Stomach (tissue), 9 donors: ENCODE results near the gene IRF4. TPM values are rescaled to one million over a fixed set of nuclear protein-coding genes. Genes with fewer than 3 reads are reported as not detected.

Experiments
- DNase-seq, 2 donors: peaks; one replicate each; pipeline versions ENCODE4 v3.0.0 to v3.0.0-alpha.2; 2013 to 2019
- H3K27ac ChIP-seq, 5 donors: fragments of 200-600 bp in 4 of 5; sonication (generic) in 4 of 5; one replicate each; pipeline ENCODE4 v1.5.1; 2013 to 2019; ENCODE audit warnings: mild to moderate bottlenecking in 1 of 5, moderate library complexity in 1 of 5
- H3K27me3 ChIP-seq, 3 donors: fragments of 200-600 bp; sonication (generic); one replicate each; pipeline ENCODE4 v1.5.1; 2017 to 2019; ENCODE audit warnings: mixed run types in 1 of 3
- H3K36me3 ChIP-seq, 4 donors: fragments of 200-600 bp; sonication (generic); 1 replicate in 3 of 4; 2 replicates in 1 of 4; pipeline ENCODE4 v1.5.1; 2016 to 2019
- H3K4me1 ChIP-seq, 4 donors: fragments of 200-600 bp; sonication (generic); one replicate each; pipeline ENCODE4 v1.5.1; 2016 to 2019
- H3K4me3 ChIP-seq, 4 donors: fragments of 200-600 bp; sonication (generic) in 3 of 4; one replicate each; pipeline ENCODE4 v1.5.1; 2016 to 2019; ENCODE audit warnings: mild to moderate bottlenecking in 1 of 4
- H3K9me3 ChIP-seq, 4 donors: fragments of 200-600 bp; sonication (generic); one replicate each; pipeline ENCODE4 v1.5.1; 2016 to 2019
- CTCF ChIP-seq, 7 experiments: fragments of 450-650 bp in 4 of 7; fragments of 200-600 bp in 3 of 7; sonication (generic) in 3 of 7; IDR thresholded peaks; one replicate each; pipeline ENCODE4 v1.5.1; 2016 to 2019; ENCODE audit warnings: antibody characterized with exemption in 7 of 7, control low read depth in 2 of 7, mild to moderate bottlenecking in 1 of 7
- EP300 ChIP-seq: sonication (generic); formaldehyde crosslinking; IDR thresholded peaks from one replicate; pipeline ENCODE4 v1.6.1; 2017; ENCODE audit warnings: antibody characterized with exemption
- POLR2A ChIP-seq, 4 donors: fragments of 450-650 bp; IDR thresholded peaks; one replicate each; pipeline ENCODE4 v1.6.1; 2016; ENCODE audit warnings: antibody characterized with exemption in 4 of 4, control low read depth in 2 of 4, mild to moderate bottlenecking in 1 of 4, moderate library complexity in 1 of 4
- POLR2AphosphoS5 ChIP-seq, 3 donors: sonication (generic); formaldehyde crosslinking; IDR thresholded peaks; one replicate each; pipeline ENCODE4 v1.6.1; 2016; ENCODE audit warnings: antibody characterized with exemption in 3 of 3
- WGBS, 5 donors: extraction: QIAGEN DNeasy Blood & Tissue Kit in 3 of 5; methylation state at CpG; one replicate each; pipeline versions ENCODE4 v1.1.5 to v1.1.7; 2013 to 2018; 5-methylcytosine and 5-hydroxymethylcytosine counted together
- intact Hi-C: fragments of 100-400 bp; cut with DNase I; formaldehyde crosslinking; loops from one replicate; pipeline ENCODE4 v1.15.1; 2023; ENCODE audit warnings: low total_unique reads
- polyA plus RNA-seq, 3 donors: library from polyadenylated mRNA; stranded (reverse); fragments of 200-250 nt; gene quantifications; one replicate each; pipeline ENCODE4 v1.2.3, GENCODE V29; 2013
- total RNA-seq, 5 donors: library from RNA; depleted of rRNA; stranded (reverse); fragments of >200 nt; gene quantifications; one replicate each; pipeline versions ENCODE4 v1.1.0 to v1.2.3, GENCODE V29; 2014 to 2016
- donor health status: healthy with polysubstance abuse.
- donor health status: Bipolar disorder and iron deficiency.
- donor health status: healthy.

Gene IRF4
- total and polyA plus RNA-seq, 8 donors: 0.48 to 7.0 (median 2.6) TPM; not detected in 1

GRCh38 chr6:438634-439170 lies 47.1 kb downstream of the IRF4 start:
- no peak for TF ChIP-seq CTCF (IDR thresholded peaks at IDR 0.05)
- no peak for TF ChIP-seq POLR2AphosphoS5 (IDR thresholded peaks at IDR 0.05)
- TF ChIP-seq EP300: no peak
- TF ChIP-seq POLR2A (IDR thresholded peaks at IDR 0.05): no peak
- intact Hi-C loops: no loop called here
- no peak overlapping the region for H3K4me3 ChIP-seq
- no peaks in the 10 kb centered on the region for H3K9me3 ChIP-seq
- no peaks in the 10 kb centered on the region for H3K4me1 ChIP-seq
- no peaks in the 10 kb centered on the region for H3K36me3 ChIP-seq
- DNase-seq: no peak
- no peak overlapping the region for H3K27ac ChIP-seq
- peaks cover 0 to 13% (median 0%) of the 10 kb centered on the region in 3 donors for H3K27me3 ChIP-seq
- 78 to 82% (median 81%) methylated on average over 12 of the region's 12 CpGs for WGBS, 5 donors

GRCh38 chr6:439641-440167 lies 48.2 kb downstream of the IRF4 start:
- Histone ChIP-seq H3K4me1 (no peaks in the 10 kb centered on the region), H3K27ac (no peak overlapping the region), H3K27me3 (peaks cover 0 to 23% (median 0%) of the 10 kb centered on the region in 3 donors), H3K36me3 (no peaks in the 10 kb centered on the region), H3K9me3 (no peaks in the 10 kb centered on the region), H3K4me3 (no peak overlapping the region)
- intact Hi-C loops: no loop called here
- no peak for DNase-seq
- WGBS, 5 donors: 56 to 73% (median 65%) methylated on average over 9 of the region's 9 CpGs
- TF ChIP-seq EP300 (no peak), POLR2AphosphoS5 (IDR thresholded peaks at IDR 0.05) (no peak), CTCF (IDR thresholded peaks at IDR 0.05) (no peak), POLR2A (IDR thresholded peaks at IDR 0.05) (no peak)

- H3K4me1 ChIP-seq: no peaks in the 10 kb centered on the region
- H3K36me3 ChIP-seq: no peaks in the 10 kb centered on the region
- H3K27me3 ChIP-seq: peaks cover 0 to 29% (median 0%) of the 10 kb centered on the region in 3 donors
- no peak overlapping the region for H3K4me3 ChIP-seq
- TF ChIP-seq EP300: no peak
- TF ChIP-seq CTCF (IDR thresholded peaks at IDR 0.05): no peak
- TF ChIP-seq POLR2A (IDR thresholded peaks at IDR 0.05): no peak
- no peak for TF ChIP-seq POLR2AphosphoS5 (IDR thresholded peaks at IDR 0.05)
- 75 to 87% (median 85%) methylated on average over 8 to 12 of the region's 12 CpGs for WGBS, 5 donors
- no peak for DNase-seq
- H3K27ac ChIP-seq: no peak overlapping the region
- intact Hi-C loops: no loop called here
- no peaks in the 10 kb centered on the region for H3K9me3 ChIP-seq
Observed at GRCh38 chr6:441126-441920, 49.8 kb downstream of the IRF4 start.

GRCh38 chr6:443621-444159 lies 52.1 kb downstream of the IRF4 start:
- TF ChIP-seq POLR2A (IDR thresholded peaks at IDR 0.05): no peak
- TF ChIP-seq CTCF (IDR thresholded peaks at IDR 0.05): no peak
- no peaks in the 10 kb centered on the region for H3K4me1 ChIP-seq
- no peaks in the 10 kb centered on the region for H3K36me3 ChIP-seq
- H3K27ac ChIP-seq: no peak overlapping the region
- DNase-seq: no peak
- intact Hi-C loops: no loop called here
- 76 to 86% (median 83%) methylated on average over 19 of the region's 19 CpGs for WGBS, 5 donors
- no peak overlapping the region for H3K4me3 ChIP-seq
- H3K27me3 ChIP-seq: peaks cover 0 to 42% (median 7%) of the 10 kb centered on the region in 3 donors
- no peaks in the 10 kb centered on the region for H3K9me3 ChIP-seq
